ENCODE results near the gene SLC6A18. TPM values are rescaled to one million over a fixed set of nuclear protein-coding genes. Genes with fewer than 3 reads are reported as not detected.

Gene SLC6A18
- total RNA-seq, 1 donor from 2014 or later = not detected

GRCh38 chr5:1209896-1210776 is 15.0 kb upstream of the SLC6A18 start:
- DNase-seq (ENCODE audit: extremely low spot score in 2 of 2) = no peak
- no peaks in the 10 kb centered on the region for H3K27me3 ChIP-seq
- H3K4me3 ChIP-seq = no peak overlapping the region
- TF ChIP-seq POLR2AphosphoS5 (IDR thresholded peaks at IDR 0.05; ENCODE audit: insufficient read depth in 1 of 2, low read depth in 1 of 2) (no peak), POLR2A (IDR thresholded peaks at IDR 0.05) (no peak), CTCF (IDR thresholded peaks at IDR 0.05) (no peak)
- no peaks in the 10 kb centered on the region for H3K4me1 ChIP-seq
- no peaks in the 10 kb centered on the region for H3K9me3 ChIP-seq
- intact Hi-C loops (cut with DNase I) = no loop called here
- H3K27ac ChIP-seq = no peak overlapping the region
- no peaks in the 10 kb centered on the region for H3K36me3 ChIP-seq

GRCh38 chr5:1210832-1211251 is 14.3 kb upstream of the SLC6A18 start:
- no peak for DNase-seq (ENCODE audit: extremely low spot score in 2 of 2)
- H3K4me1 ChIP-seq = no peaks in the 10 kb centered on the region
- H3K4me3 ChIP-seq = no peak overlapping the region
- no peaks in the 10 kb centered on the region for H3K27me3 ChIP-seq
- TF ChIP-seq CTCF (IDR thresholded peaks at IDR 0.05) (no peak), POLR2A (IDR thresholded peaks at IDR 0.05) (no peak), POLR2AphosphoS5 (IDR thresholded peaks at IDR 0.05; ENCODE audit: insufficient read depth in 1 of 2, low read depth in 1 of 2) (no peak)
- H3K36me3 ChIP-seq = no peaks in the 10 kb centered on the region
- H3K9me3 ChIP-seq = no peaks in the 10 kb centered on the region
- intact Hi-C loops (cut with DNase I) = no loop called here
- no peak overlapping the region for H3K27ac ChIP-seq

- Histone ChIP-seq H3K27ac (no peak overlapping the region), H3K27me3 (no peaks in the 10 kb centered on the region), H3K4me1 (no peaks in the 10 kb centered on the region), H3K4me3 (no peak overlapping the region), H3K36me3 (no peaks in the 10 kb centered on the region), H3K9me3 (no peaks in the 10 kb centered on the region)
- DNase-seq (ENCODE audit: extremely low spot score in 2 of 2) = no peak
- TF ChIP-seq CTCF (IDR thresholded peaks at IDR 0.05) (no peak), POLR2A (IDR thresholded peaks at IDR 0.05) (no peak), POLR2AphosphoS5 (IDR thresholded peaks at IDR 0.05; ENCODE audit: insufficient read depth in 1 of 2, low read depth in 1 of 2) (no peak)
- intact Hi-C loops (cut with DNase I) = no loop called here
Observed at GRCh38 chr5:1211701-1212100, 13.5 kb upstream of the SLC6A18 start.

- Histone ChIP-seq H3K36me3 (no peaks in the 10 kb centered on the region), H3K27me3 (no peaks in the 10 kb centered on the region), H3K4me3 (no peak overlapping the region), H3K27ac (no peak overlapping the region), H3K4me1 (no peaks in the 10 kb centered on the region), H3K9me3 (no peaks in the 10 kb centered on the region)
- TF ChIP-seq POLR2A (IDR thresholded peaks at IDR 0.05) (no peak), CTCF (IDR thresholded peaks at IDR 0.05) (no peak), POLR2AphosphoS5 (IDR thresholded peaks at IDR 0.05; ENCODE audit: insufficient read depth in 1 of 2, low read depth in 1 of 2) (no peak)
- DNase-seq (ENCODE audit: extremely low spot score in 2 of 2) = no peak
- intact Hi-C loops (cut with DNase I) = no loop called here
Observed at GRCh38 chr5:1212271-1212670, 12.9 kb upstream of the SLC6A18 start.

GRCh38 chr5:1212881-1213280 is 12.3 kb upstream of the SLC6A18 start:
- no peaks in the 10 kb centered on the region for H3K27me3 ChIP-seq
- no peak for DNase-seq (ENCODE audit: extremely low spot score in 2 of 2)
- intact Hi-C loops (cut with DNase I) = no loop called here

More at GRCh38 chr5:1212881-1213280, 12.3 kb upstream of the SLC6A18 start:
- TF ChIP-seq POLR2A (IDR thresholded peaks at IDR 0.05) (no peak), CTCF (IDR thresholded peaks at IDR 0.05) (no peak), POLR2AphosphoS5 (IDR thresholded peaks at IDR 0.05; ENCODE audit: insufficient read depth in 1 of 2, low read depth in 1 of 2) (no peak)
- Histone ChIP-seq H3K36me3 (no peaks in the 10 kb centered on the region), H3K4me1 (no peaks in the 10 kb centered on the region), H3K27ac (no peak overlapping the region), H3K4me3 (no peak overlapping the region), H3K9me3 (no peaks in the 10 kb centered on the region)

Measured in vagina (tissue), 2 donors.